NCI-H187 treated with DMSO at 0.1 percent for 48 hours (cell line): ENCODE data around the gene ULK3.

Experiments used
- DNase-seq: peaks from one replicate; lab custom pipeline; 2025; lab: John Stamatoyannopoulos, UW

The ULK3 gene

DNA sequence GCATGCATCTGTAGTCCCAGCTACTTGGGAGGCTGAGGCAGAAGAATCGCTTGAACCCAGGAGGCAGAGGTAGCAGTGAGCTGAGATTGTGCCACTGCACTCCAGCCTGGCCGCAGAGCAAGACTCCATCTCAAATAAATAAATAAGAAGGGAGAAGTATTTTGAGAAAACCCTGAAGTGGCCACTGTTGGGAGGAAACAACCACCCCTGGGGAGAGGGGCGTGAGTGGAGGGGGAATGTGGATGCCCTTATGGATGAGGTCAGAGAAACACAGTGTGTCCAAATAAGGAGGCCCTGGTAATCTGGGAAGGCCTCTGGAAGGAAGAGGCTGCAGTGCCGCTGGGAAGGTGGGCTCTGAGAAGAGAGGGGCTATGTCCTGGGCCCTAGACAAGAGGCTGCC lies 20.7 kb downstream of the ULK3 start:
- no peak for DNase-seq

DNA sequence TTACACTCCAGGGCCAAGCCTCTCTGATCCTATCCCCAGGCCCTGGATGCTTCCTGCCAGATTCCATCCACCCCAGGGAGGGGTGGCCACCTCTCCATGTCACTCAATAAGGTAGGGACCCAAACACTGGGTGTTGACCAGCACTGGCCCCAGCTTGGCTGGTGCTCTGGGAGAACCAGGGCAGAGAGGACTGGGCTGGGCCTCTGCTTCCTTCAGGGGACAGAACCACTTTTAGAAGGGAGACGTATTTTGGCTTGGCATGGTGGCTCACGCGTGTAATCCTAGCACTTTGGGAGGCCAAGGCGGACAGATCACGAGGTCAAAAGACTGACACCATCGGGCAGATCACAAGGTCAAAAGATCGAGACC lies 21.2 kb downstream of the ULK3 start:
- DNase-seq: no peak

DNA sequence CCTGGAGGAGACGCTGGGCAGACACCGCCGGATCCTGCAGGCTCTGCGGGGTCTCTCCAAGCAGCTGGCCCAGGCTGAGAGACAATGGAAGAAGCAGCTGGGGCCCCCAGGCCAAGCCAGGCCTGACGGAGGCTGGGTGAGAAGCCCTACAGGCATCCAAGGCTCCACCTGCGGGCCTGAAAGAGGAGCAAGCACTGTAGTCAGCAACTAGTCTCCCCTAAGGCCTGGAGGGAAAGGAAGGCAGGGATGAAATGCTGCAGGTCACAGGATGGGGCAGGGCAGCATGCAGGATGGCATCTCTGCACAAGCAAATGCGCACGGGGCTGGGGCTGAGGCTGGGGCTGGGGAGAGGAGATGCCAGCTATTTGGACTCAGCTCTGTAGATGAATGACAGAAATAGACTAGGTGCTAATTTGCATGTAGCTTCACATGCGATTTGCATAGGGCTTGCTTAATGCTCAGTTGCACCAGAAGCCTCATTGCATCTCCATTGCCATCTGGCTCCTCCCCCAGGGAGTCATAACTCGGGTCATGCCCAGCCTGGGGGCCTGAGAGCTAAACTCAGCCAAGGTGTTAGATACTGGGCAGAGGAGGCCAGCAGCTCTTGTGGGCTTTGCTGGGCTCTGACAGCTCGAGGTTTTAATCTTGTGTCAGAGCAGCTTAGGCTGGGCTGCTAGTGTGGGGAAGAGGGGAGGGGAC lies 21.7 kb downstream of the ULK3 start:
- no peak for DNase-seq

DNA sequence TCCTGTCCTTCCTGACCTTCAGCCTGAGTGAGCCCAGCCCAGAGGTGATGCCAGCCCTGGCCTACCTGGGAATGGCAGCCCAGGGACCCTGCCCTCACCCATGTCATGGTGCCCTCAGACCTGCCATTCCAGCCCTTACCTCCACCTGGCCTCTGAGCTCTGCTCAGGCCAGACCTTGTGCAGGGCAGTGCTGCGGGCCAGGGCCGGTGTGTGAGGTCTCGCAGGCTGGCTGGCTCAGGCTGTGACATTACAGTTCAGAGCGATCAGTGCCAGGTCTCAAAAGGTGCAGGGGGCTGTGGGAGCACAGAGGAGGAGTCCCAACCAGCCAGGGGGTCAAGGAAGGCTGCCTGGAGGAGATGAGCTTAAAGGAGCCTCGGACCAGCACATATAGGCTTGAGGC lies 22.9 kb downstream of the ULK3 start:
- DNase-seq: no peak

DNA sequence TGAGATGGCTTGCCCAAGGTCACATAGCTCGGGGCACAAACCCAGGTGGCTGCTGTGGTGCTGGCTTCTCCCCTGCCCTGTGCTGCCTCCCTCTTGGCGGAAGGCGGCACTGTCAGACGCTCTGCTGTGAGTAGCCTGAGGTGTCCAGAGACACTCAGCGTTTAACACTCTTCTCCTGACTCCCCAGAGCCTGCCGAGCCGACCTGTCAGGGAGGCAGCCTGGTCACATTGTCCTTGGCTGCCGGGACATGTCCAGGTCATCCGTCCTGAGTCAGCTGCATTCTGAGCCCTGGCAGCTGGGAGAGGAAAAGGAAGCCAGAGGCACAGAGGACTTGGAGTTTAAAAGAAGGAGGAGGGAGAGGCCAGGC lies 25.6 kb downstream of the ULK3 start:
- no peak for DNase-seq

DNA sequence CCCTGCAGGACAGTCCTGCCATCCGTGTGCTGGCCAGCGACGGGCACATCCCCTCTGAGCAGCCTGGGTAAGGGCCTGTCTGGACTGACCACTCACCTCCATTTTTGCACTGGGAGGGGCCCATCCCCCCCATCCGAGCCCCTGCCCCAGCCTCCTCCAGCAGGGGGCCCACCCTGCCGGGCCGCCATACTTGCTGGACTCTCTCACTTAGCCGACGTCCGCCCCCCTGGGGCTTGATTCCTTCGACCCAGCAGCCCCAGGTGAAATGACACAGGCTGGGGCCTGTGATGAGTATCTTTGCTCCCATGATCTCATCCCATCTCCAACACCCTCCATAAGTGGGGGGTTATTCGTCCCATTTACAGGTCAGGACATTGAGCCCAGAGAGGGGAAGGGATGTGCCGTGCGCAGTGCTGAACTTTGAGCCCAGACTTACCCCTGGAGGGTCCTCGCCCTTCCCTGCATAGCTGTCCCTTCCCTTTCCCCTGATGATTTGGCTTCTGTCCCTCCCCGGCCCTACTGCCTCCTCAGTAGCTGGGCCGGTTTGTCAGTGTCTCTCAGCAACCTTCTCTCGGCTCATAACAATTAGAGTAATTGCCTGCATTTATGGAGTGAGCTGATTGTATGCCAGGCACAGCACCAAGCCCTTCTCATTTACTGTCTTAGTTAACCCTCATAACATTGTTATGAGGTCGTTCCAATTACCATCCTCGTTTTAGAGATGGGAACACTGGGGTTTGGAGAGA lies 26.2 kb downstream of the ULK3 start:
- DNase-seq: no peak

DNA sequence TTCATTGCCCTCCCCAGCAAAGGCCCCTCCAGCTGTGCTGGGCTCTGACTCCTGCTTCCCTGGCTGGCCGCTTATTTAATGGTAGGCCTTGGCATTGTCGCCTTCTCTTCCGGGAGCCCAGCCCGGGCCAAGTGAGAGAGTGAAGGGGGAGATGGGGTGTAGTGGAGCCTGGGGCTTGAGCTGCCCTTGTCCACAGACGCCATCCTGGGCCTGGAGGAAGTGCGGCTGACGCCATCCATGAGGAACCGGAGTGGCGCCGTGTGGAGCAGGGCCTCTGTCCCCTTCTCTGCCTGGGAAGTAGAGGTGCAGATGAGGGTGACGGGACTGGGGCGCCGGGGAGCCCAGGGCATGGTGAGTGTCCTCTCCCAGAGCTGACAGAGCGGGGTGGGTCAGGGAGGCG lies 27.0 kb downstream of the ULK3 start:
- no peak for DNase-seq

DNA sequence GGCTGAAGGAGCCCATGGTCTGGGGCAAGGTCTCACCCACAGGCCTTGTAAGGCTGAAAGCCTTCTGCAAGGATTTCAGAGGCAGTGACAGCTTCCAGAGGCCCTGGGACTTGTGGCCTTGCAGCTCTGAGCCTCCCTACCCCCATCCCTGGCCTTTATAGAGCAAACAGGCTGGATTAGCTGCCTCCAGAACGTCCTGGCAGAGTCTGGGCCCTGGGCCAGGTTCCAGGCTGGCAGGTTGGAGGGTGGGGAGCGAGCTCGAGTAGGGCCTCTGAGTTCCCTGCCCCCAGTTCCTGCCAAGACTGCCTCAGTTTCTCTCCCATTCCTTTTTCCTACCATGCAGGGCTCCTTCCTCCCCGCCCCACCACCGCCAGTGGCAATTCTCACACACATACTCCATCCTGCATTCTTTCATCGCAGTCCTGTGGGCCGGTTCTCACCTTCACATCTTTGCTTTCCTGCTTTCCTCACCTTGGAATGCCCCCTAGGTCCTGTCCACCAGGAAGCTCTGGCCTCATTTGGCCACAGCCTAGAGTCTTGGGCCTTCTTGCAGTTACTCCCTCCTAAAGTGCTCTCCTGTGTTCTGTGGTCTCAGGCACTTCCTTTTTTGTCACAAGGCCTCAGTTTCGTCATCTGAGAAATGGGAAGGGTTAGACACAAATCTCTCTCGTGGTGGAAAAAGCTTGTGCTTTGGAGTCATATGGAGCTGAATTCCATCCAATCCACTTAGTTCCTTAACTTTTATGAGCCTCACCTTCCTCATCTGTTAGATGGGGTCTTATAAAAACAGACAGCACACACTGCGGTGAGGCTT lies 27.6 kb downstream of the ULK3 start:
- no peak for DNase-seq

DNA sequence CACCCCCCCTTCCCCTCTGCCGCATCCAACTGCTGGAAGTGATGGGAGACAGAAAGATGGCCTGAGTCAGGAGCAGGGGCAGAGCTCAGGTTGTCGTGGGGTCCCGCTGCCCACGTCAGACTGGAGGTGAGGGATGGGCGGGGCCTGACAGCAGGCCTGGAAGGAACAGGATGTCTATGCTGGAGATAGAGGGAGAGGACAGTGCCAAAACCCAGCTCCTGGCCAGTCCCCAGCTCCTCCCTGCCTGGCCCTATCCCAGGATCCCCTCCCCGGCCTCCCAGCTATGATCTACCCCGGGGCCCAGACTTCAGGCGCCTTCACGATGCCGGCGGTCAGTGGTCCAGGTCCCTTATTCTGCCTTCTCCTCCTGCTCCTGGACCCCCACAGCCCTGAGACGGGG lies 30.4 kb downstream of the ULK3 start, which contains the start of gene LMAN1L:
TSS of gene LMAN1L (plus strand) at position 303 of the 400 bp plus-strand sequence. CDS start at position 323, 20 bp downstream.
- no peak for DNase-seq

DNA sequence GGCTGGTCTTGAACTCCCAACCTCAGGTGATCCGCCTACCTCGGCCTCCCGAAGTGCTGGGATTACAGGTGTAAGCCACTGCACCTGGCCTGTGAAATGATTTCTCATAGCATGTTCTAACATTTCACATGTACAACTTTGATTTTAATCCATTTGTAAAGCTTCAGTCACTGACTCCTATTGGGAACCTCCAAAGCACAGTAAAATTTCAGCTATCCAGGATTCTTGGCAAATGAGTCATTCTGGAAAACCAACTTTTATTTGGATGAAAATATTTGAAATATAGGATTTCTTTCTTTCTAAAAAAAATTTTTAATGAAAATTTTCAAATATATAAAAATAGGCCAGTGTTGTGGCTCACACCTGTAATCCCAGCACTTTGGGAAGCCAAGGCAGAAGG lies 33.0 kb downstream of the ULK3 start:
- no peak for DNase-seq

DNA sequence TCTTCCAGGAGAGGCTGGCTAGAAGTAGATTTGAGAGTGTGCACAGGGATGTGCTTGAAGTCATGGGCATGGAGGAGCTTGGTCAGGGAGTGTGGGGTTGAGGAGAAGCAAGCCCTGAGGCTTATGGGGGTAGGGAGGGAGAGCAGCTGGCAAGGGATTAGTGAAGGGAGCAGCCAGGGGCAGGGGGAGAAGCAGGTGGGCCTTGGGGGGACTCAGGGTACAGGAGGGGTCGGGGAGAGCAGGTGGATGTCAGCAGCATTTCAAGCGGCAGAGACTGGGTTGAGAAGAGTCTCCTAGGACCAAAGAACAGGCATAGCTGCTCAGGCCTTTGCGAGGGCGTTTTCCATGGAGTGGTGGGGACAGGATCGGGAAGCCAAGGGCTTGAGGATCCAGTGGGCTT lies 33.7 kb downstream of the ULK3 start:
- DNase-seq: no peak

DNA sequence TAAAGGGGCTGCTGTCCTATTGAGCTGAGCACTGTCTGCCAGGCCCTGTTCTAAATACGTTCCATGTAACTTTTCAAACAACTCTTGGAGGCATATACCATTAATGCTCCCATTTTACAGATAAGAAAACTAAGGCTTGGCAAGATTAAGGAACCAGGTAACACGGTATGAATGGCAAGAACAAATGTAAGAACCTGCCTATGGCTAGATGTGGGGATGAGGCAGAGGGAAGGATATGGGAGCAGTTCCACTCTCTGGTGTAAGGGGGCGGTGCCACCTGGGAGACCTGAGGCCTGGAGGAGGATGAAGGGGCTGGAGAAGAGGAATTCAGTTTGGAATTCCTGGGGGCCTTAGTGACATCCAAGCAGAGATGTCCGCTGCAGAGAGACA lies 34.1 kb downstream of the ULK3 start:
- DNase-seq: no peak

DNA sequence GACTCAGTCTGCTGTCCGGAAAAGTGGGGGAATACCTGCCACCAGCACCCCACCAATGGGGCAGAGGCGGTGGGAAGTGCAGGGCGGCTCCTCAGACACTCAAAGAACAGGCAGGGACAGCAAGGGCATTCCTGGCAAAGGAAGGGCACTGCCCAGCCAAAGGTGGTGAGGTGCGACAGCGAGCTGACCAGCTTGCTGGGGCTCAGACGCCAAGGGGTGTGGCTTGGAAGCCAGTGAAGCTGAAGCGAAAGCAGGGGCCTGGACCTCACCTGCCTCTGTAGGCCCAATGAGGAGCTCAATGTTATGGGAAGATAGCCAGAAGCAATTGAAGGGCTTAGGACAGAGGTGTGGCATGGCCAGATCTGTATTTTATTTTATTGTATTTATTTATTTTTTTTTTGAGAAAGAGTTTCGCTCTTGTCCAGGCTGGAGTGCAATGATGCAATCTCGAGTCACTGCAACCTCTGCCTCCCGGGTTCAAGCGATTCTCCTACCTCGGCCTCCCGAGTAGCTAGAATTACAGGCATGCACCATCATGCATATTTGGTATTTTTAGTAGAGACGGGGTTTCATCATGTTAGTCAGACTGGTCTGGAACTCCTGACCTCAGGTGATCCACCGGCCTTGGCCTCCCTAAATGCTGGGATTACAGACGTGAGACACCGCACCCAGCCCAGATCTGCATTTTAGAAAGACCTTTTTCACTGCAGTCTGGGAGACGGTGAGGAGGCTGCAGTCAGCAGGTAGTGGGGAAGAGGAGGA lies 34.7 kb downstream of the ULK3 start:
- no peak for DNase-seq

DNA sequence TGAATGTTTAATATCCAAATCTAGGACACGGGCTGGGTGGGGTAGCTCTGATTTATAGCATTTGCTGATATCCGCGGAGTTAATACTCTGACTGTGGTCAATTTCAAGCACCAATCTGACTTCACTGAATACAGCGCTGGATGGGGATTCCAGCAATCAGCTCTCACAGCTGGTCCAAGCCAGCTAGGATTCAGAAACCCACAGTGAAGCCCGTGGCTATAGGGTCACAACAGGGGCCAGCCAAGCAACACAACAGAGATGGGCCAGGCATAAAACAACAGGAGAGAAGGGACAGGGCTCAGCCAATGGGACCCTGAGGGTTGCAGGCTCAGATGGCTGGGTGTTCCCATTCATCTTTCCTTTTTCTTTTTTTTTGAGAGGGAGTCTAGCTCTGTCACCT lies 35.7 kb downstream of the ULK3 start:
- no peak for DNase-seq

DNA sequence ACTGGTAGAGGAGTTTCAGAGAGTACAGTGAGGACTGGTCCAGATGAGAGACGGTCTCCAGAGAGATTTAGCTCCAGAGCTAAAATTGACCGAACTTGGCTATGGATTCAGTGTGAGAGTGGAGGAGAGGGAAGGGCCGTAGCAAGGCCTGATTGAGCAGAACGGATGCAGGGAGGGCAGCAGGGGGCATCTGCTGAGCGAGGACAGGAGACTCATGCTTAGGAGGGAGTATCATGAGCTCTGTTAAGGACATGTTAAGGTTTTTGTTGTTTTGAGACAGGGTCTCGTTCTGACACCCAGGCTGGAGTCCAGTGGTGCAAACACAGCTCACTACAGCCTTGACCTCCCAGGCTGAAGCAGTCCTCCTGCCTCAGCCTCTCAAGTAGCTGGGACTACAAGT lies 38.0 kb downstream of the ULK3 start:
- no peak for DNase-seq

DNA sequence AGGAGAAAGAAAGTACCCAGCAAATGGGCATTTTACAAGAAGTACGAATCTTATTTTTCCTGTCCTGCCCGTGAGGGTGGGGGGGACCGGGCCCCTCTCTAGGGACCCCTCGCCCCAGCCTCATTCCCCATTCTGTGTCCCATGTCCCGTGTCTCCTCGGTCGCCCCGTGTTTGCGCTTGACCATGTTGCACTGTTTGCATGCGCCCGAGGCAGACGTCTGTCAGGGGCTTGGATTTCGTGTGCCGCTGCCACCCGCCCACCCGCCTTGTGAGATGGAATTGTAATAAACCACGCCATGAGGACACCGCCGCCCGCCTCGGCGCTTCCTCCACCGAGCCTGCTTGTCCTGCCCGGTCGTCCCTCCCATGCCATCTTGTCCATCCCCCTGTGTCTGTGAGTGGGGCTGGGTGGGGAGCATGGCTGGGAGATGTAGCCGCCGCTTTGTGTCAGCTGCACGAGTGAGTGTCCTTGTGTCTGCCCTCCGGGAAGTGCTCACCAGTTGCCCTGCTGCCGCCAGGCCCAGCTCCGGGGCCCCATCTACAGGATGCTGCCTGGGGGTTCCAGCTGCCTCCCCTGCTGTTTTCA lies 40.0 kb downstream of the ULK3 start:
- DNase-seq: no peak

DNA sequence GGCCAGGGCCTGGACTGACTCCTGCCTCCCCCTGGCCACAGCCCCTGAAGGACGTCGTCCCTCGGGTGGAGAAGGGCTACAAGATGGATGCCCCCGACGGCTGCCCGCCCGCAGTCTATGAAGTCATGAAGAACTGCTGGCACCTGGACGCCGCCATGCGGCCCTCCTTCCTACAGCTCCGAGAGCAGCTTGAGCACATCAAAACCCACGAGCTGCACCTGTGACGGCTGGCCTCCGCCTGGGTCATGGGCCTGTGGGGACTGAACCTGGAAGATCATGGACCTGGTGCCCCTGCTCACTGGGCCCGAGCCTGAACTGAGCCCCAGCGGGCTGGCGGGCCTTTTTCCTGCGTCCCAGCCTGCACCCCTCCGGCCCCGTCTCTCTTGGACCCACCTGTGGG lies 40.7 kb downstream of the ULK3 start:
- no peak for DNase-seq

DNA sequence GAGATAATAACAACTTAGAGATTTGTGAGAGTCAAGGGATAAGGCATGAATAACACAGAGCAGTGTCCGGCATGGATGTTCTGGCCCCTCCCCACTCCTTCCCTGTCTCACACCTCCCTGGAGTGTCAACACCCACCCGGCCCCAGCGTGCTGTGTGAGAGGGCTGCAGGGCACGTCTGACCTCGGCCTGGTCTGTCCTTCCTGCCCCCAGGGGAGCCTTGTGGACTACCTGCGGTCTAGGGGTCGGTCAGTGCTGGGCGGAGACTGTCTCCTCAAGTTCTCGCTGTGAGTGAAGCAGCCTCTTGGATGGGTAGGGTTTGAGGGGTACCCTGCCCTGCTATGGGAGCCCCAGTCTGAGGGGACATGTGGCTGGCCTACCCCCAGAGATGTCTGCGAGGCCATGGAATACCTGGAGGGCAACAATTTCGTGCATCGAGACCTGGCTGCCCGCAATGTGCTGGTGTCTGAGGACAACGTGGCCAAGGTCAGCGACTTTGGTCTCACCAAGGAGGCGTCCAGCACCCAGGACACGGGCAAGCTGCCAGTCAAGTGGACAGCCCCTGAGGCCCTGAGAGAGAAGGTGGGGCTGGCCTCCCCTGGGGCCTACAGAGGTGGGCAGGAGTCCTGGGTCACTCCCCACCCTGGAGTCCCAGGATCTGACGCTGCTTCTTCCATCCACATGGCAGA lies 41.5 kb downstream of the ULK3 start:
- no peak for DNase-seq

DNA sequence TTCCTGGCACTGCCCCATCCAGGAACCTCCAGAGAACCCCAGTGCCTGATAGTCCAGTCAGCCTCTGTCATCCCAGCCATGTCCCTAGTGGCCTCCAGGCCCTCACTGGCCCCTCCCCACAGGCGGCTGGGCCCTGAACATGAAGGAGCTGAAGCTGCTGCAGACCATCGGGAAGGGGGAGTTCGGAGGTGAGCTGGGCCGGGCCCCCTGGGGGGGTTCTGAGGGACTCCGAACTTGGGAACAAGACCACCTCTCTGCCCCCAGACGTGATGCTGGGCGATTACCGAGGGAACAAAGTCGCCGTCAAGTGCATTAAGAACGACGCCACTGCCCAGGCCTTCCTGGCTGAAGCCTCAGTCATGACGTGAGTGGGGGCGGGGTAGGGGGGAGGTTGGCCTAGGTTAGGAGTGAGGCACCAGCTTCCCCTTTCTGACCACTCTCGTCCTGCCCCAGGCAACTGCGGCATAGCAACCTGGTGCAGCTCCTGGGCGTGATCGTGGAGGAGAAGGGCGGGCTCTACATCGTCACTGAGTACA lies 42.3 kb downstream of the ULK3 start:
- DNase-seq: no peak

DNA sequence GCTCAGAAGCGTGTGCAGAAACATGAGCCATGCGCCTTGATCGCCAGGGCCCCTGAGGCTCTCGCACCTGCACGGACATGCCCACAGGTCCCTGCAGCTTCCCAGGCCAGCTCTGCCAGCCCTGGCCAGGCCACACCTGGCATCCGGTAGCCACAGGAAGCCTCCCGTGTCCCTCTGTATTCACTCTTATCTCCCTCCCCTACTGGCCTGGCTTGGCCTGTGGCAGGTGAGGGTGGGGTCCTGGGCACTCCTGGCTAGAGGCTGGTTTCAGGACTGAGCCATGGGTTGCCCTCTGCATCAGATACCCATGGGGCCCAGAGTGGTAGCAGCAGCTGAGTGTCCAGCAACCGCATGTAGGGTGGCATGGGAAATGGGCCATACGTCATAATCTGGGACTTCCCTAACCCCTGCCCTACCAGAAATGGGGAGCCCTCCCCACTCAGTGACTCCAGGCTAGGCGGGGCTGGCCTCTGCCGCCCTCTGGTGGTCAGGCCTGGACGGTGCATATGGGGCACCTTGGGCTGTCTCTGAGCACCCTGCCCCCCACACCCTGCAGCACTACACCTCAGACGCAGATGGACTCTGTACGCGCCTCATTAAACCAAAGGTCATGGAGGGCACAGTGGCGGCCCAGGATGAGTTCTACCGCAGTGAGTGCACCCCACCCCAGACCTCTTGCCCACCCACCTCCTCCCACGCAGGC lies 42.9 kb downstream of the ULK3 start:
- DNase-seq: no peak
